Heart left ventricle (tissue), 13 donors: ENCODE data around the gene TFAP2B.

ENCODE experiments used
- POLR2A ChIP-seq, 2 donors: fragments of 450-650 bp; IDR thresholded peaks; one replicate each; pipeline ENCODE4 v1.6.1; 2017; ENCODE audit warnings: antibody characterized with exemption in 2 of 2, mild to moderate bottlenecking in 2 of 2, moderate library complexity in 2 of 2
- TF ChIP-seq, protein P1 (sequence below), 12 donors: fragments of 200-600 bp; sonication (generic) in 4 of 12; IDR thresholded peaks; one replicate each; pipeline versions ENCODE4 v1.5.0 to v1.8.0; 2018 to 2022; ENCODE audit warnings: antibody characterized with exemption in 12 of 12, mild to moderate bottlenecking in 5 of 12
- donor health status: ischemic (EF 13 %, LVEDD 7.1; RV severe dilation, severe dysfunction).
- donor health status: DM: no; HTN: yes; CAD: no.
- donor health status: DM: no; HTN: no; CAD: no.
- donor health status: ischemic (EF 25% LVEDD 6.9; RV normal size, moderate dysfunction).
- donor health status: ischemic (EF 25% LVEDD 5.7; RV mildly dilated, moderate dysfunction).
- donor health status: ischemic (EF 35%, LVEDD 5.7; RV mildly dilated, moderate dysfunction).
- donor health status: nonischemic (EF 11% LVEDD 7.7; RV severe dilation, severe dysfunction).
- donor health status: DM: yes; HTN: yes; CAD: no.
- donor health status: PGD.
- donor health status: ischemic (EF 29% LVEDD 5.4; RV normal size, mild dysfunction).
- donor health status: nonischemic (EF 23%, LVEDD 6.1; RV moderate dilation, normal function).

DNA sequence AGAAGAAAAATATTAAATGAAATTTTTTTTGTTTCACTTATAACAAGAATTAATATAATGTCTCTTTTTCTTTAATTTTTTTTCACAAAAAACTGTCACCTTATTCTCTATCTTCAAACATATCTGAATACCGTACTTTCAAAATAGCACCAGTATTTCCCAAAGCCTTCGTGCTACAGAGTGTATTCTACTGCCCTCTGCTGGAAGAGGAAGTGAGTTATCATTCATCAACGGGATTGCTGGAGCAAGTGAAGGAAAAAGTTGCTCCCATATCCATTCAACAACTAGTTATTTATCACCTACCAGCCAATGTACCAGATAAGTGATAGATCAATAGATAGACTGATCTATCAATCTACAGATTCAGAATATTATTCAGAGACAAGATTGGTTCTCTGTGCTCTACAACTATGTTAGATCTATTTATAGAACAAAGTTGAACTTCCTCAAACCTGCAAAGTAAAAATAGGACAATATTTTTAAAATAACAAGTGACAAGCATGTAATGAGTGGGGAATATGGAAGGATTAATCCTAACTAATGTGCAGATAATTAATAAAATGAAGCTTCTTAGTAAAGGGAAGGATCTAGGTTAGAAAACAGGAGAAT is 26.7 kb upstream of the TFAP2B start:
- TF ChIP-seq, protein P1, sequence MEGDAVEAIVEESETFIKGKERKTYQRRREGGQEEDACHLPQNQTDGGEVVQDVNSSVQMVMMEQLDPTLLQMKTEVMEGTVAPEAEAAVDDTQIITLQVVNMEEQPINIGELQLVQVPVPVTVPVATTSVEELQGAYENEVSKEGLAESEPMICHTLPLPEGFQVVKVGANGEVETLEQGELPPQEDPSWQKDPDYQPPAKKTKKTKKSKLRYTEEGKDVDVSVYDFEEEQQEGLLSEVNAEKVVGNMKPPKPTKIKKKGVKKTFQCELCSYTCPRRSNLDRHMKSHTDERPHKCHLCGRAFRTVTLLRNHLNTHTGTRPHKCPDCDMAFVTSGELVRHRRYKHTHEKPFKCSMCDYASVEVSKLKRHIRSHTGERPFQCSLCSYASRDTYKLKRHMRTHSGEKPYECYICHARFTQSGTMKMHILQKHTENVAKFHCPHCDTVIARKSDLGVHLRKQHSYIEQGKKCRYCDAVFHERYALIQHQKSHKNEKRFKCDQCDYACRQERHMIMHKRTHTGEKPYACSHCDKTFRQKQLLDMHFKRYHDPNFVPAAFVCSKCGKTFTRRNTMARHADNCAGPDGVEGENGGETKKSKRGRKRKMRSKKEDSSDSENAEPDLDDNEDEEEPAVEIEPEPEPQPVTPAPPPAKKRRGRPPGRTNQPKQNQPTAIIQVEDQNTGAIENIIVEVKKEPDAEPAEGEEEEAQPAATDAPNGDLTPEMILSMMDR (IDR thresholded peaks at IDR 0.05) = peak; percentile 33 to 75 (median 55)
- TF ChIP-seq POLR2A (IDR thresholded peaks at IDR 0.05) = no peak
